DOHH2 (cell line): ENCODE measurements around the gene GATAD1.

Source experiments
- EZH2phosphoT487 ChIP-seq: fragments of 200-600 bp; sonication (generic); IDR thresholded peaks from 2 replicates; pipeline ENCODE4 v1.6.1; 2017; ENCODE audit warnings: borderline replicate concordance, mild to moderate bottlenecking, antibody characterized with exemption, low read length, moderate library complexity, mixed read lengths
- TF ChIP-seq, protein P1 (sequence below): fragments of 200-600 bp; sonication (generic); IDR thresholded peaks from one replicate; pipeline ENCODE4 v1.5.1; 2014; ENCODE audit warnings: antibody characterized with exemption, mild to moderate bottlenecking, low read depth, low read length; ENCODE audit not compliant: poor library complexity, severe bottlenecking

DNA sequence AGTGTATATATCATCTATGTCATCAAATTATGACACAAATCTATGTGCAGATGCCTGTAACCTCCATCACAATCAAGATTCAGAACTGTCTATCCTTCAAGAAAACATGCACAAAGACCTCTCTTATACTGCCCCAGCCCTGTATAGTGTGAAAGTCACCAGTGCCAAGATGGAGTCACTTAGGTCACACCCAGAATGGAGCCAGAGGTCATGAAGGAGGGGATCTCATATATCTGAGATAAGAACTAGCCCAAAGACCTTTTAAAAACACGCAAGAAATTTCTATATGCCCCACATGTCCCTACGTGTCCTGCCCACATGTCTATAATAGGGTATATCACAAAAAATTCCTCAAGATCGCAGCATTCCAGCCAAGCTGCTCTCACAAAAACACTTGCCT lies 20.1 kb upstream of the GATAD1 start:
- TF ChIP-seq, protein P1, sequence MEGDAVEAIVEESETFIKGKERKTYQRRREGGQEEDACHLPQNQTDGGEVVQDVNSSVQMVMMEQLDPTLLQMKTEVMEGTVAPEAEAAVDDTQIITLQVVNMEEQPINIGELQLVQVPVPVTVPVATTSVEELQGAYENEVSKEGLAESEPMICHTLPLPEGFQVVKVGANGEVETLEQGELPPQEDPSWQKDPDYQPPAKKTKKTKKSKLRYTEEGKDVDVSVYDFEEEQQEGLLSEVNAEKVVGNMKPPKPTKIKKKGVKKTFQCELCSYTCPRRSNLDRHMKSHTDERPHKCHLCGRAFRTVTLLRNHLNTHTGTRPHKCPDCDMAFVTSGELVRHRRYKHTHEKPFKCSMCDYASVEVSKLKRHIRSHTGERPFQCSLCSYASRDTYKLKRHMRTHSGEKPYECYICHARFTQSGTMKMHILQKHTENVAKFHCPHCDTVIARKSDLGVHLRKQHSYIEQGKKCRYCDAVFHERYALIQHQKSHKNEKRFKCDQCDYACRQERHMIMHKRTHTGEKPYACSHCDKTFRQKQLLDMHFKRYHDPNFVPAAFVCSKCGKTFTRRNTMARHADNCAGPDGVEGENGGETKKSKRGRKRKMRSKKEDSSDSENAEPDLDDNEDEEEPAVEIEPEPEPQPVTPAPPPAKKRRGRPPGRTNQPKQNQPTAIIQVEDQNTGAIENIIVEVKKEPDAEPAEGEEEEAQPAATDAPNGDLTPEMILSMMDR = no peak
- TF ChIP-seq EZH2phosphoT487 = no peak
